NCI-H1417 (cell line): Measurements from ENCODE around the gene CALCOCO2.
"Not testable (repeated sequence)": the region's sequence is repeated elsewhere in the genome, so short reads cannot be mapped to it uniquely, and the experiment has no call there.

Experiments used
- DNase-seq, 3 experiments: peaks; one replicate each; lab custom pipeline; 2025; lab: John Stamatoyannopoulos, UW

Gene CALCOCO2

DNA sequence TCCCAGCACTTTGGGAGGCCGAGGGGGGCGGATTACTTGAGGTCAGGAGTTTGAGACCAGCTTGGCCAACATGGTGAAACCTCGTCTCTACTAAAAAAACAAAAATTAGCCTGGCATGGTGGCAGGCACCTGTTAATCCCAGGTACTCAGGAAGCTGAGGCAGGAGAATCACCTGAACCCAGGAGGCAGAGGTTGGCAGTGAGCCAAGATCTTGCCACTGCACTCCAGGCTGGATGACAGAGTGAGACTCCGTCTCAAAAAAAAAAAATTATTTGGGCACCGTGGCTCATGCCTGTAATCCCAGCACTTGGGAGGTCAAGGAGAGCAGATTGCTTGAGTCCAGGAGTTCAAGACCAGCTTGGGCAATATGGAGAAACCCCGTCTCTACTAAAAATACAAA, 9.9 kb upstream of the CALCOCO2 start:
- DNase-seq: peak; percentile 8 to 57 (median 30)

DNA sequence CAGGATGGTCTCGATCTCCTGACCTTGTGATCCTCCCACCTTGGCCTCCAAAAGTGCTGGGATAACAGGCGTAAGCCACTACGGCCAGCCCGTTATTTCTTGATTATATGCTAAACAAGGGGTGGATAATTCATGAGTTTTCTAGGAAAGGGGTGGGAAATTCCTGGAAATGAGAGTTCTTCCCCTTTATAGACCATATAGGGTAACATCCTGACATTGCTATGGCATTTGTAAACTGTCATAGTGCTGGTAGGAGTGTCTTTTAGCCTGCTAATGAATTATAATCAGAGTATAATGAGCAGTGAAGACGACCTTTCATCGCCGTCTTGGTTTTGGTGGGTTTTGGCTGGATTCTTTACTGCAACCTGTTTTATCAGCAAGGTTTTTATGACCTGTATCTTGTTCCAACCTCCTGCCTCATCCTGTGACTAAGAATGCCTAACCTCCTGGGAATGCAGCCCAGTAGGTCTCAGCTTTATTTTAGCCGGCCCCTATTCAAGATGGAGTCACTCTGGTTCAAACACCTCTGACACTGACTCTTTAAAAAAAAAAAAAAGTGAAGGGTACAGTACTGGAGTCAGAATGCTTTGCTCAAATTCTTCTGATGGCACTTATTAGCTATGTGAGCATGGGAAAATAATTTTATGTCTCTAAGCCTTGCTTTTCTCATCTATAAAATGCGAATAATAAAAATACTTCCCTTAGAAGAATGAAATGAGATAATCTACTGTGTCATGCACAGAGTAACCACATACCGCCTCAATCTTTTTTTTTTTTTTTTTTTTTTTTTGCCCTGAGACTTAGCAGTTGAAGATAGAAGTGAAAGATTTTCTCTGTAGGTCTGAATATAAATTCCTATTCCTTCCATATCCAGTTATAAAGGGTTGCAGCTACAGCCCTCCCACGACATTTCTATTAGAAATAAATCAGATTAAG, 5.1 kb upstream of the CALCOCO2 start:
- no peak for DNase-seq

DNA sequence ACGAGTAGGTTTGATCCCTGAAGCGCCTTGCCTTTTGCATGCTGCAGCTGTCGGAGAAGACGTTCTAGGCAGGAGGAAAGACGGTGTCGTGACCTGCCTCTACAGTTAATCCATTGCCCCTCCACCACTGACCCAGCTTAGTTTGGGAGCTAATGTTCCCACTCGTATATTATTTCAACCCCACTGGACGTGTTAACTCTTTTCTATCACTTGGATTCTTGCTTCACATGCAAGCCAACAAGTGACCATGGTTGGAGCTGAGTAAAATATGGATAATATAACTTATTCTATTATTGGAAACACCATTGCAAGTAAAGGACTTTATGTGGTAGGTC, 681 bp downstream of the CALCOCO2 start:
- DNase-seq: no peak

DNA sequence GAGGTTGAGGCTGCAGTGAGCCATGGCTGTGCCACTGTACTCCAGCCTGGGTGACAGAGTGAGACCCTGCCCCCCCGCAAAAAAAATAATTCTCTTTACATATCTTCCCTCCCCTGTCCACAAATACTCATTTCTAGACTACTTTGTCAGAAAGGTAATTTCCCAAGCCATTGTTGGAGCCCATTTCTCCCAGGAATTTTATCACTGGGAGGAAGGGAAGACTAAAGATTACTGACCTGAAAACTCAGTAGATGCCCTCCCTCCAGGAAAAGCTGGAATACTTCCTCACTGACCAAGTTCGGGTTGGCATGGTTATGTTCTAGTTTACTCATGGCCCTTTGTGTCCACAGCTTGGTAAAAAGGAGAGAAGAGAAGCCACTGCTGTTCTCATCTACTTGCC, 4.1 kb downstream of the CALCOCO2 start:
- no peak for DNase-seq

GRCh38 chr17:48835971-48836370, 5.1 kb downstream of the CALCOCO2 start:
- DNase-seq: peak in 1 of 3 experiments; percentile 10

DNA sequence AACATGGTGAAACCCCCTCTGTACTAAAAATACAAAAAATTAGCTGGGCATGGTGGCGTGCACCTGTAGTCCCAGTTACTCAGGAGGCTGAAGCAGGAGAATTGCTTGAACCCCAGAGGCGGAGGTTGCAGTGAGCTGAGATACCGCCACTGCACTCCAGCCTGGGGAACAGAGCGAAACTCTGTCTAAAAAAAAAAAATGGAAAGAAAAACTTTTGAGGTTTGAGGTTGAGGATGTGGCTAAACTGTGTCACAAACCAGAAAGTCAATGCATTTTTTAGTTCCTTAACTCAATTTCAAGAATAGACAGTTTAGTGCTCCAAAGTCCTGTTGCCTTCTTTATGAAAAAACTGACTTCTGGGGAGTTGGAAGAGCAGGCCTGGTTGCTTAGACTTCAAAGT, 6.6 kb downstream of the CALCOCO2 start:
- DNase-seq: not testable (repeated sequence)

GRCh38 chr17:48840441-48840840, 9.6 kb downstream of the CALCOCO2 start:
- no peak for DNase-seq

- no peak for DNase-seq
Observed at GRCh38 chr17:48841395-48841831, 10.6 kb downstream of the CALCOCO2 start.

GRCh38 chr17:48842746-48843145, 11.9 kb downstream of the CALCOCO2 start:
- no peak for DNase-seq

DNA sequence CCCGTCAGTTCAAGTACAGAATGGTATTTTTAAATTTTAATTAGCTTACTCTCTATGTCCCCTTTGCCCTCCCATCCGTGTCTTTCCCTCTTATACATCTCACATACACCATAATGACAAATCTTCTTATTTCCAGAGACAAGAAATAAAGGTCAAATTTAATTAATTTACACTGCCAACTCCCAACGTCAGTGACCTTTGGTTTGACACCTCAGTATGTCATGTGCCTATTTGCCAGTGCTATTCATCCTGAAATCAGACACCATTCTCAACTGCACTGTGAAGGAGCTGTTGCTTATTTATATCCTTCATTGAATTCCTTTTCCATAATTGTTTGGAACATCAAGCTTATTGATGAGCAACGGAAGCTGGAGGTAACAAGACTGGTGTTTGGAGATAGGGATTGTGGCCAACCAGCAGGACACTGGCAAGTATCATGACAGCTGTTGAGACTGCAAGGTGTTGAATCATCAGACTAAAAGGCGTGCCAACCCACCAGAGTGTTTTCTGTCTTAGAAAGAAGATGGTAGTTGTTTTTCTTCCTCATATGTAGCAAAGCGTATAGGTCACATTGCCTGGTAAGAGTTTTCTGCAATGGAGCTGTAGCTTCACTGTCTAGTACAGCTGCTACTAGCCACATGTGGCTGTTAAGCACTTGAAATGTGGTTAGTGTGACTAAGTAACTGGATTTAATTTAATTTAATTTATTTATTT, 12.5 kb downstream of the CALCOCO2 start:
- no peak for DNase-seq

GRCh38 chr17:48850792-48851323, 20.0 kb downstream of the CALCOCO2 start:
- DNase-seq: no peak

DNA sequence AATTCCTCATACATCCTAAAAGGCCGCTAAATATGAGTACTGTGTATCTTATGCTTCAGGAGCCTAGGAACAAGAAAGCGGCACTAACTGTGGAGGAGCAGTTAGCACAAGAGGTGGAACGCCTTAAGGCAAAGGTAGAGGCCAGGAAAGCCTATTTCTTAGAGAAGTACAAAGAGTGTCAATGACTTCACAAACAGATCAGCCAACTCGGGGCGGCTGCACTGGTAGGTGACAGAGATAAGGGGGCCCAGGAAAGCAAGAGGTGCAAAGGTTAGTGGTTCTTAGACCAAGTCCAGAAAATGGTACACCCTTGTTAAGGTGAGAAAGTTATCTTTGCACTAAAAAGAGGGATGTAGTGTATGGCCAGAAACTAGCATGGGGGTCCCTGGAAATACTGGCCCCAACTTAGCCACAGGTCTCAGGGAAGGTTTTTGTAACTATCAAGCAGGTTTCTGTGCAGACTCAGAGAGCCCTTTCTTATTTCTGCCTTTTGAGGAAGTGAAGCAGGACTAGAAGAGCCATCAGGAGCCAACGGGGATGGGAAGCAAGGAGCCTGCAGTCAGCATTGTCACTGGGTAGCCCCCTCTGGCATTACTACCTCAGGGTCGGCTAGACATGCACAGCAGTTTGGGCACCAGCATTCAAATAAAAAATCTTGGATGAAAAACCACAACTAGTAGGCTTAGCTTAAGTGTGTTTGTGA, 24.1 kb downstream of the CALCOCO2 start:
- no peak for DNase-seq

- no peak for DNase-seq
Observed at GRCh38 chr17:48856122-48856821, 25.4 kb downstream of the CALCOCO2 start.

DNA sequence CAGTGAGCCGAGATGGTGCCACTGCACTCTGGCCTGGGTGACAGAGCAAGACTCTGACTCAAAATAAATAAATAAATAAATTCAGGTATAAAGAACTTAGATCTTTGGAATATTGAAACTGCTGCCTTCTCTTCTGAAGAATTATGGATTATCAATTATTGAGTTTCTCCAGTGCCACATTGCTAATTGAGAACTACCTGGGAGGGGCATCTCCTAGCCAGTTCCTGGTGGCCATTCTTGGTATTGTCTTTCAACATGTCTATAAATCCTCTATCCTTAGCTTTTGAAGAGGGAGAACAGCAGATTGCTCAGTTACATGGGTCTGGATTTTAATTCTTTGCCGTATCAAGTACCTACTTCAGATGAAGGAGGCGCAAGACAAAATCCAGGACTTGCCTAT, 29.2 kb downstream of the CALCOCO2 start:
- DNase-seq: no peak

DNA sequence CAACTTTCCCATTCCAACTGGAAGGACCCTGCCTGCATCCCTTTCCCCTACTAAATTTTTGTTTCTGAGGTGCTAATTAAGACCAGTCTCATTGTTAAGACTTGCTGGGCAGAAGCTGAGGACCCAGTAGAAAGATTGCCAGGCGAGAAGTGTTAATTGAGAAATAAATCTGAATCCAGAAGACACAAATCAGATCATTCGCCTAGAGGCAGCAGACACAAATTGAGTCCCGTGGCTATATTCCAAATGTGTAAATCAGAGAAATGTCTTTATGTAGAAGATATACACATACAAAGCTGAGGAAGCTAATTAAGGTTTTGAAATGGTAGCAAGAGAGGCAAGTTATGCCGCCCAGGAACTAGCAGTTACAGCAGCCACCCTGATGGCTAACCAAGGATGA, 29.6 kb downstream of the CALCOCO2 start:
- no peak for DNase-seq

DNA sequence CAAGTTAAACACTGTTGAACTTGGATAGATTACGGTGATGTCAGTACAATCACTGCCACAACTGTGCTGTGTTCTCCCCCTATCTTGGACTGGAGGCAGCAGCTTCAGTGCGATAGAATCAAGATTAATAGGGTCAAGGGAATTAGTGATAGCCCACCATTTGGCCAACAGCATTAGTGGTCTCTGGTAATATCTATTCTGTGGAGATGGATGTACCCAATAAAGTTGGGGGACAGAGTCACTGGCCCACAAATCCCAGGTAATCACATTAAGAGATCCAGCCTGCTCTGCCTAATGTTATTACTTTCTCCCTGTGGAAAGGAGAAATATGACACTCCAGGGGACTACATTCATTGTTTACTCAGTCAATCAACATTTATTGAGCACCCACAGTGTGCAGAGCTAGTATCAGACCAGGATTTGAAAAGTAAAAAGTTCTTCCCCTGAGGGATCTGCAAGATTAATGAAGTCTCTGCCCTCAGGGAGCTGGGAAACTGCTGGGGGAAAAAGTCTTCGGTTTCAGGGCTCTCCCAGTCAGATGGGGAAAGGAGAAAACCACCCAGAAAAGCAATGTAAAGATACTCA, 38.2 kb downstream of the CALCOCO2 start:
- no peak for DNase-seq

DNA sequence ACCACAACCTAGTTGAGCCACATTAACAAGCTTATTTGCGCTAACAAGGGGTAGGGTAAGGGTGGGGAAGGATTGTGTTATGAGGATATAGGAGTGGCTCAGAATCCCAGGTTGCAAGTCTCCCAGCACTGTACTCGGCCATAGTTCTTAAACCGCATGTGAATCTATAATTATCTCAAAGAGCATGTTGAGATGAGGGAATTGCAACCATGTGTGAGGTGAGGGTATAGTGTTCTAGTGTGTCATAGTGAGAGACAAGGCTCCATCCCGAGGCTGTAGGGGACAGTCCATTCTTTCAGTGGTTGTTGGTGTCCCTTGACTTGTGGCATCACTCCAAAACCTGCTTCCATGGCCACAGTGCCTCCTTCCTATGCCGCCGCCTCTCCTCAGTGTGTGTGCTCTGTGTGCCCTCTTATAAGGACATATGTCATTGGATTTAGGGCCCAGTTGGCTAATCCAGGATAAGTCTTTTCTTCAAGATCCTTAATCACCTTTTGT, 39.0 kb downstream of the CALCOCO2 start:
- no peak for DNase-seq

GRCh38 chr17:48871035-48871550, 40.3 kb downstream of the CALCOCO2 start:
- DNase-seq: no peak

DNA sequence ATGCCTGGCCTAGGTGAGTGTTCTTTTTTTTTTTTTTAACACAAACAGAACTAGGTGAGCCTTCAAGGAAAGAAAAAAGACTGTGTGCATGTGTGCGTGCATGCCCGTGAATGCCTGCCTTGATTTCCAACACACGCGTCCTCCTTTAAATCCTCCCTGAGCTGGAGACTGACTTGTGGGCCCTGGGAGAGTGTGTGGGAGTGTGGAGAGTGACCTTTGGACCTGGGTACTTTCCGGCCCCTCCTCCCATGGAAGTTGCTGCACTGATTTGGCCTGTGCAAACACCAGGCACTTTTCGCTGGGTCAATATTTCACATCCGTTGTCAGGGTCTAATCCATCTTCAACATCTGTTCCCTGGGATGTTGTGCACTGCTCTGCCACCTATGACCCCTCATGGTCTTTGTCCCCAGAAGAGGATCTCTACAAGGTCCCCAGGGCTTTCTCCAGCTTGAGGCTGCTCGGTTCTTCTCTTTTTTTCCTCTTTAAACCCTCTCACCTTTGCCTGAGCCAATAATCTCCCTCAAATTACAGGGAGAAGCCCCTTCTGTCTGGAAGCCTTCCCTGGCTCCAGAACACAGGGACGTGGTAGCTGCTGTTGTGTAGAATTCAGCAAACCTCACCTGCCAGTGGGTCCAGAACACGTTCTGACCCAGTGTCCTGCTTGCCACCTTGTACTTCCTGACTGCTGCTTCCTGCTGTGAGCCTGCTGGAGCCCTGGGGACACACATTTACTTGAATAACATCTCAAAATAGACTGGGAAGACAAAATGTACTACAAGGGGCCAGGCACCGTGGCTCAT, 40.9 kb downstream of the CALCOCO2 start:
- peak in 1 of 3 experiments; percentile 38 for DNase-seq

DNA sequence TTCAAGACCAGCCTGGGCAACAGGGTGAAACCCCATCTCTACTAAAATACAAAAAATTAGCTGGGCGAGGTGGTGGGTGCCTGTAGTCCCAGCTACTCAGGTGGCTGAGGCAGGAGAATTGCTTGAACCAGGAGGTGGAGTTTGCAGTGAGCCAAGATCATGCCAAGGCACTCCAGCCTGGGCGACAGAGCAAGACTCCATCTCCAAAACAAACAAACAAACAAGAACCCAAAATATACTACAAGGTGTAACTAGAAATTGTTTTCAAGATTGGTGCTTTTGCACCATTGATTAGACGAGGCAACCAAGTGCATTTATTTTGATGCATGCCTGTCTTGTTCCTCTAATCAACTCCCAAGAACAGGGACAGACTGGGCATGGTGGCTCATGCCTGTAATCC, 41.6 kb downstream of the CALCOCO2 start:
- DNase-seq: not testable (repeated sequence)
